ENCODE data around the gene ENTR1. TPM values are rescaled to one million over a fixed set of nuclear protein-coding genes. Genes with fewer than 3 reads are reported as not detected.
A peak's percentile ranks its signal among the peaks of the same experiment; 100 is the strongest.

ENTR1 gene
- total RNA-seq, 1 donor from 2014 or later = 27.7 TPM

- intact Hi-C loops (cut with DNase I) = no loop called here
- no peaks in the 10 kb centered on the region for H3K9me3 ChIP-seq
- H3K27ac ChIP-seq = no peak overlapping the region
- peaks cover 14 to 15% of the 10 kb centered on the region in 2 donors for H3K4me1 ChIP-seq
- TF ChIP-seq CTCF (IDR thresholded peaks at IDR 0.05) = no peak
- H3K4me3 ChIP-seq = no peak overlapping the region
- H3K27me3 ChIP-seq = no peaks in the 10 kb centered on the region
- DNase-seq (ENCODE audit: low spot score in 2 of 2) = no peak
- peaks cover 54 to 57% of the 10 kb centered on the region in 2 donors for H3K36me3 ChIP-seq
Observed at GRCh38 chr9:136441191-136441680, 30.8 kb upstream of the ENTR1 start.

DNA sequence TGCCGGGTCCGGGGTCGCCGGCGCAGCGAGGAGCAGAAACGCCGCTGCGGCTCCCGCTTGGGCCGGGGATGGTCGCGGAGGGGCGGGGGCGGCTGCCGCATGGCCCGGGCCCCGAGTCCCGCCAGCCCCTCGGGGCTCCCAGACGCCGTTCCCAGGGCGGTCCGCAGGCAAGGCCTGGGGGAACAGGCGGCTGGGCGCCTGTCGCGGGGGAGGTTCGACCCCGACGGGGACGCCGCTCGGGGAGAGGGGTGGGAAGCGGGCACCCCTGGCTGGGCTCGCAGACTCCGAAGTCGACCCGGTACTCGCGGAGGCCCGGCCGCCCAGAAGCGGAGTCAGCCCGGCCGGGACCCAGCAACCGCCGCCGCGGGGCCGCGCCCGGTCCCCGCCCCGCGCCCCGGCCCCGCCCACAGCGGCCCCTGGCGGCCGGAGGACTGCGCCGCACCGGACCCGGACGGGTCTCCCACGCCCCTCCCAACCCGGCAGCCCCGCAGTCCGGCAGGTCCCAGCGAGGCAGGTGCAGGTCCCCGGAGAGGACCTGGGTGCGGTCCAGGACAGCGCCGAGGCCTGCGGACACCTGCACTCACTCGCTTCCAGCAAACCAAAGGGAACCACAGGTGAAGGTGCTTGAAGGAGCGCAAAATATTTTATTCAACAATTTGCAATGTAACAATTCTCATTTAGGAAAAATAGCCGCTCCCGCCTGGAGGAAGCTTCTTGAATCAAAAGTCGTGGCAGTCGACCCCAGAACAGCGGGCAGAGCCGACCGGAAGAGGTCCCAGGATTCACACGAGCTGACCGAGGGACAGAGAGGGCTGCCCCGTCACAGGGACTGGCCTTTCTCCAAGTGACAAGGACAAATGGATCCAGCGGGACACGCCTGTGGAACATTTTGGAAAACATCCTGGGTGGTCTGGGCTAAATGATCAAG lies 29.3 kb upstream of the ENTR1 start, which contains the start of gene INPP5E:
Gene INPP5E, minus strand, starts transcription at position 365 of the 928 bp plus-strand sequence. CDS start 426 bp downstream, outside the sequence.
- intact Hi-C loops (cut with DNase I) = loop anchor here (1.0 to 2.0 kb wide), 4 partner anchors 15 to 43 kb away; partner anchors contain the start of genes ENTR1, PMPCA, SEC16A and SNAPC4
- peak; percentile 49 to 84 (median 51) for TF ChIP-seq CTCF (IDR thresholded peaks at IDR 0.05)
- Histone ChIP-seq H3K4me1 (peaks cover 14 to 15% of the 10 kb centered on the region in 2 donors), H3K36me3 (peaks cover 39 to 47% of the 10 kb centered on the region in 2 donors), H3K9me3 (no peaks in the 10 kb centered on the region), H3K4me3 (peak within 1 kb of the TSS; percentile 83 to 86), H3K27ac (peak within 1 kb of the TSS; percentile 6 to 47), H3K27me3 (no peaks in the 10 kb centered on the region)
- peak in 1 of 2 donors; percentile 80 for DNase-seq (ENCODE audit: low spot score in 2 of 2)

GRCh38 chr9:136438548-136439480 lies 28.4 kb upstream of the ENTR1 start:
- no peak for DNase-seq (ENCODE audit: low spot score in 2 of 2)
- no peaks in the 10 kb centered on the region for H3K27me3 ChIP-seq
- H3K4me1 ChIP-seq = peaks cover 14 to 15% of the 10 kb centered on the region in 2 donors
- no peak for TF ChIP-seq CTCF (IDR thresholded peaks at IDR 0.05)
- intact Hi-C loops (cut with DNase I) = loop anchor here (1.0 to 2.0 kb wide), 4 partner anchors 14 to 44 kb away; partner anchors contain the start of genes ENTR1, PMPCA, SEC16A and SNAPC4
- H3K4me3 ChIP-seq = peak overlapping the region; percentile 83 to 86
- no peaks in the 10 kb centered on the region for H3K9me3 ChIP-seq
- H3K36me3 ChIP-seq = peaks cover 29 to 39% of the 10 kb centered on the region in 2 donors
- peak overlapping the region; percentile 6 to 47 for H3K27ac ChIP-seq

DNA sequence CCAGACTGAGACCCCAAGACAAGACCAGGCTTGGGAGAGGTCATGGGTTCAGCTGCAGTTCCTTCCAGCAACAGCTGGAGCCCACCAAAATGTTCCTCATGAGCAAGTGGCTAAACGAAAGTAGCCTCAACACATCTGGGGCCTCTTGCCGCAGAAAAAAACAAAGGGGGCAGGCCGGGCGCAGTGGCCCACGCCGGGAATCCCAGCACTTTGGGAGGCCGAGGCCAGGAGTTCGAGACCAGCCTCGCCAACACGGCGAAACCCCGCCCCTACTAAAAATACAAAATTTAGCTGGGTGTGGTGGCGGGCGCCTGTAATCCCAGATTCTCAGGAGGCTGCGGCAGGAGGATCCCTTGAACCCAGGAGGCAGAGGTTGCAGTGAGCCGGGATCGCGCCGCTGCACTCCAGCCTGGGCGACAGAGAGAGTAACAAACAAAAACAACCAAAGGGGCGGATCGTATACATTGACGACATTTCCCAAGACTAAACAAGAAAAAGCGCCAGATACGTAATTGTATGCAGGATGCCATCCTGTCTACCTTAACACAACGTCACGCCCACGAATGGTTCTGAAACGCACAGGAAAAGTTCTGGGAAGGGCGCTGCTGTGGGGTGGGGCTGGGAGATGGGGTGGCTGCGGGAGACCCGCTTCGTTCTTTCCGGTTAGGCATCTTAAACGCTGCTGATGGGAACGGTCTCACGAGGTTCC lies 27.6 kb upstream of the ENTR1 start:
- peaks cover 21 to 35% of the 10 kb centered on the region in 2 donors for H3K36me3 ChIP-seq
- no peaks in the 10 kb centered on the region for H3K9me3 ChIP-seq
- H3K27me3 ChIP-seq = no peaks in the 10 kb centered on the region
- intact Hi-C loops (cut with DNase I) = loop anchor here (2.0 kb wide), 3 partner anchors 13 to 45 kb away; partner anchors contain the start of genes ENTR1, PMPCA and SEC16A
- H3K4me1 ChIP-seq = peaks cover 14 to 15% of the 10 kb centered on the region in 2 donors
- no peak for DNase-seq (ENCODE audit: low spot score in 2 of 2)
- H3K4me3 ChIP-seq = peak overlapping the region; percentile 83 to 86
- no peak for TF ChIP-seq CTCF (IDR thresholded peaks at IDR 0.05)
- H3K27ac ChIP-seq = no peak overlapping the region

All from ascending aorta (tissue), 2 donors.